Left ventricle myocardium inferior (tissue), 1 donor: ENCODE results near the gene KAZN. TPM values are rescaled to one million over a fixed set of nuclear protein-coding genes. Genes with fewer than 3 reads are reported as not detected.

ENCODE experiments used
- DNase-seq: peaks from one replicate; pipeline ENCODE4 v3.0.0-alpha.2; 2020
- H3K27ac ChIP-seq: fragments of 200-600 bp; replicated peaks from 2 replicates; pipeline ENCODE4 v1.8.0; 2021
- H3K27me3 ChIP-seq: fragments of 200-600 bp; 2 replicates; pipeline ENCODE4 v1.8.0; 2021; ENCODE audit warnings: low read depth
- H3K36me3 ChIP-seq: fragments of 200-600 bp; 2 replicates; pipeline ENCODE4 v1.8.0; 2021
- H3K4me1 ChIP-seq: fragments of 200-600 bp; 2 replicates; pipeline ENCODE4 v1.8.0; 2021
- H3K4me3 ChIP-seq: fragments of 200-600 bp; 2 replicates; pipeline ENCODE4 v1.8.0; 2021; ENCODE audit warnings: mild to moderate bottlenecking, moderate library complexity
- H3K9me3 ChIP-seq: fragments of 200-600 bp; replicated peaks from 2 replicates; pipeline ENCODE4 v1.8.0; 2021
- intact Hi-C: fragments of 100-400 bp; cut with micrococcal nuclease; formaldehyde crosslinking; loops from one replicate; pipeline ENCODE4 v1.11.0; 2022
- total RNA-seq: library from RNA; stranded (reverse); fragmentation: NEBNext Ultra II Directional; extraction: Animal tissue kit (Norgen Biotek cat#: 25700); gene quantifications from one replicate; pipeline ENCODE4 v1.2.1, GENCODE V29; 2021
- TF ChIP-seq, protein P1 (sequence below): fragments of 200-600 bp; IDR thresholded peaks from 2 replicates; pipeline ENCODE4 v1.8.0; 2021; ENCODE audit warnings: antibody characterized with exemption, mild to moderate bottlenecking, borderline replicate concordance
- donor health status: DM: no; HTN: yes; CAD: no; lungs with severe emphysema.

The KAZN gene
- total RNA-seq, 1 donor from 2014 or later = 2.2 TPM

DNA sequence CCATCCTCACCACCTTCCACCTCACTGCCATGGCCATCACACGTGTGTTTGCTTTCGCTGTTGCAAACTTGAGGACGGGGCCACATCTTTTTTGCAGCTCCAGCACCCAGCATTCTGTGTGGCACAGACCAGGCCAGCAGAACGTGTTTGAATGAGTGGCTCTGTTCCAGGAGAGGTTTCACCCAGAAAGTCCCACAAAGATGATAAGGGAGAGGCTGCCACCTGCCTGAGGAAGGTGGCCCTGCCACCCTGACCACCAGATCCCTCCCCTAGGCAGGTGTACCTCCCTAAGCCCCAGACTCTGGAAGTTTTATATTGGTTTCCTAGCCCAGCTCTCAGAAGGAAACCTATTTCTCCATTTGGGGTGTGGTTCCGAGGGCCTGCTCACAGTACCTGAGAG lies 252.1 kb downstream of the KAZN start:
- Histone ChIP-seq H3K4me3 (no peak overlapping the region), H3K4me1 (no peaks in the 10 kb centered on the region), H3K27ac (no peak overlapping the region), H3K36me3 (no peaks in the 10 kb centered on the region), H3K27me3 (peaks cover 72% of the 10 kb centered on the region), H3K9me3 (no peaks in the 10 kb centered on the region)
- intact Hi-C loops = no loop called here
- no peak for DNase-seq
- TF ChIP-seq, protein P1, sequence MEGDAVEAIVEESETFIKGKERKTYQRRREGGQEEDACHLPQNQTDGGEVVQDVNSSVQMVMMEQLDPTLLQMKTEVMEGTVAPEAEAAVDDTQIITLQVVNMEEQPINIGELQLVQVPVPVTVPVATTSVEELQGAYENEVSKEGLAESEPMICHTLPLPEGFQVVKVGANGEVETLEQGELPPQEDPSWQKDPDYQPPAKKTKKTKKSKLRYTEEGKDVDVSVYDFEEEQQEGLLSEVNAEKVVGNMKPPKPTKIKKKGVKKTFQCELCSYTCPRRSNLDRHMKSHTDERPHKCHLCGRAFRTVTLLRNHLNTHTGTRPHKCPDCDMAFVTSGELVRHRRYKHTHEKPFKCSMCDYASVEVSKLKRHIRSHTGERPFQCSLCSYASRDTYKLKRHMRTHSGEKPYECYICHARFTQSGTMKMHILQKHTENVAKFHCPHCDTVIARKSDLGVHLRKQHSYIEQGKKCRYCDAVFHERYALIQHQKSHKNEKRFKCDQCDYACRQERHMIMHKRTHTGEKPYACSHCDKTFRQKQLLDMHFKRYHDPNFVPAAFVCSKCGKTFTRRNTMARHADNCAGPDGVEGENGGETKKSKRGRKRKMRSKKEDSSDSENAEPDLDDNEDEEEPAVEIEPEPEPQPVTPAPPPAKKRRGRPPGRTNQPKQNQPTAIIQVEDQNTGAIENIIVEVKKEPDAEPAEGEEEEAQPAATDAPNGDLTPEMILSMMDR = no peak

DNA sequence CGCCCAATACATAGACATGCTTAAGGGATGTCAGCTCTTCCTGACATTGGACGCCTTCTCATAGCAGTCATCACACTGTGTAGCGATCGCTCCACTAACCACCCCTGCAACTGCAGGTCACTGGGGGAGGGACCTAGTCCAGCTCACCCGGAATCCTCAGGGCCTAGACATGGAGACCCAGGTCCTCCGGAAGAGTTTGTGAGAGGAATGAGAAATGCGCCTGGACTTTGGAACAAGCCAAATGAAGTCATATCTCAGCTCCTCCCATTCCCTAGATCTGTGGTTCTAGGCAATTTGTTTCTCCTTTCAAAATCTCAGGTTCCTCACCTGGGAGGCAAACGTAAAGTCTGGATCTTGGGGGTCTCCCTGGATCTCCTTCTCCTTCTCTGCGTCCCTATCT lies 253.3 kb downstream of the KAZN start:
- Histone ChIP-seq H3K4me1 (no peaks in the 10 kb centered on the region), H3K27me3 (peaks cover 83% of the 10 kb centered on the region), H3K4me3 (no peak overlapping the region), H3K27ac (no peak overlapping the region), H3K36me3 (no peaks in the 10 kb centered on the region), H3K9me3 (no peaks in the 10 kb centered on the region)
- intact Hi-C loops = no loop called here
- no peak for DNase-seq
- TF ChIP-seq, protein P1 = no peak

DNA sequence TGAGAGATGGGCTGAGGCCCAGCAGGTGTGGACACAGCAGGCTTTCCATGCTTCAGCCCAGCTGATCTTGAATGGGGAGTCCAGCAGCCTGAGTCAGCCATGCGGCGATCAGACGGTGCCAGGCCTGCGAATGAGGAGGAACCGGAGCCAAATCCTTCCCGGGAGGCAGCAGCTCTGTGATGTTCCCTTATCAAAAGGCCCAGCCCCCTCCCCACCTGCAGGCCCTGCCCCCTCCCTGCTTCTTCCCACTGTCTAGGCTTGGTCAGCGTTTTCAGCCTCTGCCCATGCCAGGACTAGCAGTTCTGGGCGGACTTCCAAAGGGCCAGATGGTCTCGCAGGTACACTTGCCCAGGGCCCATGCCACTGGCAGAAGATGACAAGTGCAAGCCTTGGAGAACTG lies 253.8 kb downstream of the KAZN start:
- H3K4me1 ChIP-seq = no peaks in the 10 kb centered on the region
- TF ChIP-seq, protein P1 = no peak
- H3K4me3 ChIP-seq = no peak overlapping the region
- no peak overlapping the region for H3K27ac ChIP-seq
- no peak for DNase-seq
- no peaks in the 10 kb centered on the region for H3K9me3 ChIP-seq
- H3K36me3 ChIP-seq = no peaks in the 10 kb centered on the region
- intact Hi-C loops = no loop called here
- H3K27me3 ChIP-seq = peaks cover 85% of the 10 kb centered on the region

DNA sequence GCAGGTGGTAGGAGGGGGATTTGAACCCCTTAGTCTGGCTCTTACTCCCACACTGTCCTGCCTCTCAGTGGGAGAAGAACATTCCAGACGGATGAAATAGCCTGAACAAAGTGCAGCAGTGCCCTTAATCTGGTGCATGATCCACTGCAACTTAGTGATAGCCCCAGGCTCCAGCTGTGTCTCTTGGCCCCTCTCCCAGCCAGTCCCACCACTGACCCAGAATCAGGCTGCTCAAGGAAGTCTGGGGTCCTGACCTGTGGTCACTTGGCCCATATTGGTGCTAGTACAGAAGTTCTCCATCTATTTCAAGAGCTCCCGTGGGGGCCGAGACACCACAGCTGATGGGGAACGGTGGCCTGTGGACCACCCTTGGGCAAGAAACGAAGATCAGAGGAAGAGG lies 255.0 kb downstream of the KAZN start:
- Histone ChIP-seq H3K36me3 (no peaks in the 10 kb centered on the region), H3K9me3 (no peaks in the 10 kb centered on the region), H3K4me3 (no peak overlapping the region), H3K27me3 (peaks cover 83% of the 10 kb centered on the region), H3K27ac (no peak overlapping the region), H3K4me1 (no peaks in the 10 kb centered on the region)
- TF ChIP-seq, protein P1 = no peak
- intact Hi-C loops = no loop called here
- DNase-seq = no peak

DNA sequence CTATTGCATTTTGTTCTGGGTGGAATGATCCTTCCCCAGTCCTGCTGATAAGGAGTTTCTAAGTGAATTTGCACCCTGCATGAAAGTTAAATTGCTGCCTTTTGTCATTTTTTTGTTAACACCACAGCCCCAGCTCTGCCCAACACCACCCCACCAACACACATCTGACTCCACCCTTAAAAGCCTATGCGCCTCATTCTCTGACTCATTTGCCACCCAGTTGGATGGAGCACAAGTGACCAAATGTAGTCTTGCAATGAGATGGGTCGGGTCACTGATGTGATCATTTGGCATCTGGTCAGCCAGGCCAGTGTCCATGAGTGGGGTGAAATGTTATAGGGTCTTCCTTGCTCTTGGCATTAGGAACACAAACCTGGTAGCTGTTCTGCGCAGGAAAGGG lies 256.8 kb downstream of the KAZN start:
- Histone ChIP-seq H3K4me3 (no peak overlapping the region), H3K4me1 (no peaks in the 10 kb centered on the region), H3K27me3 (peaks cover 95% of the 10 kb centered on the region), H3K9me3 (no peaks in the 10 kb centered on the region), H3K27ac (no peak overlapping the region), H3K36me3 (no peaks in the 10 kb centered on the region)
- TF ChIP-seq, protein P1 = no peak
- intact Hi-C loops = no loop called here
- no peak for DNase-seq

GRCh38 chr1:14855801-14856200 lies 257.3 kb downstream of the KAZN start:
- Histone ChIP-seq H3K36me3 (no peaks in the 10 kb centered on the region), H3K4me3 (no peak overlapping the region), H3K27me3 (peaks cover 96% of the 10 kb centered on the region), H3K4me1 (no peaks in the 10 kb centered on the region), H3K9me3 (no peaks in the 10 kb centered on the region), H3K27ac (no peak overlapping the region)
- no peak for DNase-seq
- TF ChIP-seq, protein P1 = no peak
- intact Hi-C loops = no loop called here
